ENCODE data around the gene ADRA2C.

- TF ChIP-seq GABPA (IDR thresholded peaks at IDR 0.05; ENCODE audit: low read depth) = no peak
- TF ChIP-seq USF1 (IDR thresholded peaks at IDR 0.05; ENCODE audit: borderline replicate concordance, low read depth) = no peak
- no peak for TF ChIP-seq JUND (IDR thresholded peaks at IDR 0.05)
- TF ChIP-seq RAD21 (IDR thresholded peaks at IDR 0.05; ENCODE audit: low read length) = no peak
- TF ChIP-seq CTCF (IDR thresholded peaks at IDR 0.05) = no peak
- TF ChIP-seq MAX (IDR thresholded peaks at IDR 0.05; ENCODE audit: low read depth) = no peak
- TF ChIP-seq FOSL2 (IDR thresholded peaks at IDR 0.05; ENCODE audit: borderline replicate concordance, low read depth) = no peak
- TF ChIP-seq USF2 (IDR thresholded peaks at IDR 0.05; ENCODE audit: borderline replicate concordance, low read depth, low read length) = no peak
- TF ChIP-seq POLR2AphosphoS5 (IDR thresholded peaks at IDR 0.05; ENCODE audit: low read depth, low read length) = no peak
- no peak for TF ChIP-seq EP300 (IDR thresholded peaks at IDR 0.05; ENCODE audit: borderline replicate concordance in 1 of 2, low read depth in 1 of 2, low read length in 1 of 2)
- TF ChIP-seq ELF1 (IDR thresholded peaks at IDR 0.05) = no peak
- no peak for TF ChIP-seq EZH2phosphoT487 (IDR thresholded peaks at IDR 0.05; ENCODE audit: borderline replicate concordance, low read depth)
- TF ChIP-seq MXI1 (IDR thresholded peaks at IDR 0.05; ENCODE audit: low read depth, low read length) = no peak
- no peak for TF ChIP-seq REST (IDR thresholded peaks at IDR 0.05; ENCODE audit: low read depth, low read length)
Observed at GRCh38 chr4:3805731-3806130, 39.5 kb downstream of the ADRA2C start.
